H1 (cell line): Measurements from ENCODE around the gene PLA2G2E. TPM values are rescaled to one million over a fixed set of nuclear protein-coding genes. Genes with fewer than 3 reads are reported as not detected.

Experiments
- CTCF ChIA-PET: fragments of 300-600 bp; sonication (Branson Sonifier 250); formaldehyde crosslinking; loops from one replicate; lab custom pipeline; 2021; ENCODE audit not compliant: partially characterized antibody; lab: Charles Lee
- POLR2A ChIA-PET: fragments of 300-600 bp; sonication (Branson Sonifier 250); formaldehyde crosslinking; loops from one replicate; lab custom pipeline; 2021; ENCODE audit warnings: inconsistent platforms; ENCODE audit not compliant: partially characterized antibody; lab: Charles Lee
- DNase-seq, 2 experiments: peaks; one replicate each; pipeline versions ENCODE4 v3.0.0 to v3.0.0-alpha.2; 2010 to 2022; ENCODE audit warnings: low spot score in 2 of 2, low read depth in 1 of 2, mixed read lengths in 1 of 2
- FAIRE-seq: peaks from 2 replicates; lab custom pipeline; 2011; peaks lifted over from hg19 to GRCh38; lab: Jason Lieb, UNC
- H2AFZ ChIP-seq: 2 replicates; pipeline ENCODE4 v1.8.1; 2012; ENCODE audit warnings: low read length, inconsistent platforms
- H2AK5ac ChIP-seq: 2 replicates; pipeline ENCODE4 v1.6.1; 2013; ENCODE audit warnings: low read depth, low read length
- H2BK120ac ChIP-seq: replicated peaks from 2 replicates; pipeline ENCODE3; 2013; ENCODE audit warnings: low read depth, low read length, inconsistent platforms
- H2BK12ac ChIP-seq: 2 replicates; pipeline ENCODE4 v1.6.1; 2013; ENCODE audit warnings: low read depth, low read length
- H2BK15ac ChIP-seq: 2 replicates; pipeline ENCODE4 v1.6.1; 2013; ENCODE audit warnings: low read length
- H2BK20ac ChIP-seq: 2 replicates; pipeline ENCODE4 v1.6.1; 2013; ENCODE audit warnings: low read length
- H2BK5ac ChIP-seq: 2 replicates; pipeline ENCODE4 v1.6.1; 2013; ENCODE audit warnings: low read depth, low read length
- H3K14ac ChIP-seq: 2 replicates; pipeline ENCODE4 v1.6.1; 2013; ENCODE audit warnings: inconsistent platforms; ENCODE audit not compliant: insufficient read length
- H3K18ac ChIP-seq: 2 replicates; pipeline ENCODE4 v1.6.1; 2013; ENCODE audit warnings: low read length; ENCODE audit errors: extremely low read depth
- H3K23ac ChIP-seq: 2 replicates; pipeline ENCODE4 v1.6.1; 2013; ENCODE audit warnings: inconsistent platforms; ENCODE audit not compliant: insufficient read length
- H3K23me2 ChIP-seq: 2 replicates; pipeline ENCODE4 v1.6.1; 2013; ENCODE audit warnings: low read depth, low read length
- H3K27ac ChIP-seq: 2 replicates; pipeline ENCODE4 v1.6.1; 2011; ENCODE audit warnings: low read depth, low read length, inconsistent platforms
- H3K27me3 ChIP-seq, 4 experiments: replicated peaks in 1 of 4; 1 replicate in 1 of 4; 2 replicates in 3 of 4; pipeline versions ENCODE4 v1.6.1 to v1.8.1; 2011 to 2013; ENCODE audit warnings: low read length in 3 of 4, mild to moderate bottlenecking in 3 of 4, inconsistent platforms in 2 of 4, mixed read lengths in 2 of 4, moderate library complexity in 1 of 4; ENCODE audit not compliant: control insufficient read depth in 3 of 4, insufficient read depth in 3 of 4; ENCODE audit errors: extremely low read depth in 1 of 4
- H3K36me3 ChIP-seq, 4 experiments: 2 replicates each; pipeline versions ENCODE4 v1.6.1 to v1.8.1; 2011 to 2013; ENCODE audit warnings: mild to moderate bottlenecking in 4 of 4, low read length in 3 of 4, moderate library complexity in 2 of 4, control low read depth in 1 of 4, inconsistent platforms in 1 of 4; ENCODE audit not compliant: insufficient read depth in 4 of 4, control insufficient read depth in 2 of 4
- H3K4ac ChIP-seq: replicated peaks from 2 replicates; pipeline ENCODE3; 2013; ENCODE audit warnings: low read length, low read depth, mixed read lengths, inconsistent platforms; ENCODE audit not compliant: insufficient read length
- H3K4me1 ChIP-seq, 4 experiments: replicated peaks in 1 of 4; 1 replicate in 1 of 4; 2 replicates in 3 of 4; pipeline versions ENCODE4 v1.6.1 to v1.8.1; 2011 to 2013; ENCODE audit warnings: low read length in 3 of 4, inconsistent platforms in 2 of 4, mixed read lengths in 1 of 4; ENCODE audit not compliant: insufficient read depth in 4 of 4, control insufficient read depth in 3 of 4
- H3K4me2 ChIP-seq, 2 experiments: 2 replicates each; pipeline versions ENCODE4 v1.6.1 to v1.8.1; 2011 to 2013; ENCODE audit warnings: low read depth in 2 of 2, low read length in 2 of 2, control low read depth in 1 of 2, inconsistent platforms in 1 of 2, mild to moderate bottlenecking in 1 of 2; ENCODE audit not compliant: insufficient read depth in 1 of 2
- H3K4me3 ChIP-seq, 4 experiments: fragments of 200-600, 300-600 bp in 1 of 4; sonication (generic), shearing (Covaris generic), sonication (Bioruptor Twin) in 1 of 4; 2 replicates each; pipeline versions ENCODE4 v1.5.1 to v1.8.1; 2011 to 2016; ENCODE audit warnings: low read length in 4 of 4, low read depth in 3 of 4, control low read depth in 2 of 4, inconsistent platforms in 2 of 4, mild to moderate bottlenecking in 2 of 4, mixed read lengths in 1 of 4, moderate library complexity in 1 of 4; ENCODE audit not compliant: insufficient read depth in 2 of 4; ENCODE audit errors: extremely low read depth in 1 of 4
- H3K56ac ChIP-seq: replicated peaks from 2 replicates; pipeline ENCODE3; 2013; ENCODE audit warnings: low read depth, mild to moderate bottlenecking, mixed read lengths, low read length, inconsistent platforms; ENCODE audit not compliant: insufficient read length
- H3K79me1 ChIP-seq: 2 replicates; pipeline ENCODE4 v1.6.1; 2013; ENCODE audit warnings: low read depth, low read length, control low read depth
- H3K79me2 ChIP-seq, 2 experiments: 2 replicates each; pipeline versions ENCODE4 v1.6.1 to v1.8.1; 2012 to 2013; ENCODE audit warnings: low read length in 2 of 2, mild to moderate bottlenecking in 2 of 2, inconsistent platforms in 1 of 2; ENCODE audit not compliant: insufficient read depth in 2 of 2, control insufficient read depth in 1 of 2
- H3K9ac ChIP-seq, 4 experiments: replicated peaks in 1 of 4; 1 replicate in 1 of 4; 2 replicates in 3 of 4; pipeline versions ENCODE4 v1.6.1 to v1.8.1; 2011 to 2013; ENCODE audit warnings: low read depth in 3 of 4, low read length in 3 of 4, control low read depth in 2 of 4, mild to moderate bottlenecking in 2 of 4, moderate library complexity in 2 of 4, inconsistent platforms in 1 of 4; ENCODE audit errors: extremely low read depth in 1 of 4
- H3K9me3 ChIP-seq, 2 experiments: 2 replicates each; pipeline versions ENCODE4 v1.6.1 to v1.8.1; 2012 to 2013; ENCODE audit warnings: mild to moderate bottlenecking in 2 of 2, moderate library complexity in 2 of 2, control low read depth in 1 of 2, inconsistent platforms in 1 of 2, low read depth in 1 of 2, low read length in 1 of 2, mixed read lengths in 1 of 2; ENCODE audit not compliant: insufficient read depth in 2 of 2
- H4K20me1 ChIP-seq, 2 experiments: replicated peaks in 1 of 2; 2 replicates each; pipeline versions ENCODE3 to v1.8.1; 2011 to 2013; ENCODE audit warnings: inconsistent platforms in 2 of 2, low read length in 2 of 2, mild to moderate bottlenecking in 1 of 2; ENCODE audit not compliant: insufficient read depth in 2 of 2, control insufficient read depth in 1 of 2
- H4K5ac ChIP-seq: 2 replicates; pipeline ENCODE4 v1.6.1; 2013; ENCODE audit warnings: low read length, low read depth, mixed read lengths, inconsistent platforms; ENCODE audit not compliant: insufficient read length
- H4K8ac ChIP-seq: 2 replicates; pipeline ENCODE4 v1.8.0; 2013; ENCODE audit warnings: mild to moderate bottlenecking, moderate library complexity, low read length, inconsistent platforms; ENCODE audit not compliant: insufficient read depth; ENCODE audit errors: extremely low read depth
- H4K91ac ChIP-seq: replicated peaks from 2 replicates; pipeline ENCODE3; 2013; ENCODE audit warnings: low read length, mixed read lengths, inconsistent platforms; ENCODE audit not compliant: insufficient read length
- RBBP5 ChIP-seq: IDR thresholded peaks from 2 replicates; pipeline ENCODE4 v1.7.1; 2012; ENCODE audit warnings: low read depth, mild to moderate bottlenecking, inconsistent platforms, low read length, moderate library complexity, borderline replicate concordance
- WGBS, 2 experiments: shearing (Covaris generic) in 1 of 2; methylation state at CpG; one replicate each; pipeline versions ENCODE4 v1.1.6 to v1.1.7; 2013 to 2015; ENCODE audit warnings: low lambda C conversion rate in 2 of 2, mixed read lengths in 2 of 2, inconsistent platforms in 1 of 2, low coverage in 1 of 2, missing lambda C conversion rate in 1 of 2; ENCODE audit not compliant: insufficient replicate concordance in 2 of 2, insufficient coverage in 1 of 2, insufficient read length in 1 of 2; ENCODE audit errors: extremely low coverage in 1 of 2, missing lambda C conversion rate in 1 of 2; 5-methylcytosine and 5-hydroxymethylcytosine counted together
- polyA plus RNA-seq, 7 experiments: library from polyadenylated mRNA; depleted of rRNA in 3 of 7; stranded (reverse) in 5 of 7; unstranded in 2 of 7; fragments of >200 nt in 5 of 7; fragments of 200-250 nt in 2 of 7; gene quantifications; 1 replicate in 5 of 7; 2 replicates in 1 of 7; 4 replicates in 1 of 7; pipeline versions ENCODE4 v1.2.1 to v1.2.3, GENCODE V29; 2011 to 2013; ENCODE audit warnings: missing spikeins in 2 of 7, mixed read lengths in 2 of 7
- total RNA-seq: library from RNA; stranded (reverse); fragmentation: NEBNext Ultra II Directional; extraction: Animal tissue kit (Norgen Biotek cat#: 25700); gene quantifications from 2 replicates; pipeline ENCODE4 v1.2.1, GENCODE V29; 2021

The PLA2G2E gene
- total and polyA plus RNA-seq, 2 of the 8 experiments (the other 6 are each of a cell fraction or from before 2014, with no cell fraction given) = not detected

DNA sequence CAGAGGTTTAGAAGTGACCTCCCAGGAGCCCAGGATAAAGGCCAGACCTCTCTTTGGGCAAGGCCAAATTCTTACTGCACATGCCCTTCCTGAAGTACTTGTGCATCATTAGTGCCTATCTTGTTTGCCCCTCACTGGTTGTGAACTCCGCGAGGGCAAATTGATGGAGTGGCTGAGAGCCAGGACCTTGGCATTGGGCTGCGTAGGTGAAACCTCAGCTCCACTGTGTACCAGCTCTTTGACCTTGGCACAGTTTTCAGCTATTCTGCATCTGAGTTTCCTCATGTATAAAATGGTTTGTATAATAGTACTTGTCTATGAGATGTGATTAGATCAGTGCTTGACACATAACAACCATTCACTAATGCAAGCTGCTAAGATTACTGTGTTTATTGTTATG is 29.7 kb downstream of the PLA2G2E start:
- Histone ChIP-seq H4K8ac (no peak overlapping the region), H3K27me3 (no peaks in the 10 kb centered on the region), H3K79me1 (peaks cover 3% of the 10 kb centered on the region; the same call in 1 of the 2 replicates), H3K4me1 (no peaks in the 10 kb centered on the region), H2BK15ac (no peak overlapping the region), H4K20me1 (peaks cover 2 to 6% of the 10 kb centered on the region in 2 experiments), H3K23ac (no peak overlapping the region), H2BK5ac (no peak overlapping the region), H2BK20ac (no peak overlapping the region), H3K4me3 (no peak overlapping the region), H4K5ac (no peak overlapping the region), H3K9me3 (no peaks in the 10 kb centered on the region), H3K4ac (no peak overlapping the region), H3K27ac (no peak overlapping the region), H3K4me2 (no peak overlapping the region), H2BK12ac (no peak overlapping the region), H3K14ac (no peak overlapping the region), H3K56ac (no peak overlapping the region), H3K36me3 (peaks cover 8 to 65% (median 43%) of the 10 kb centered on the region in 4 experiments; a peak in 7 of 8 replicates), H4K91ac (no peak overlapping the region), H3K18ac (no peak overlapping the region), H3K23me2 (no peaks in the 10 kb centered on the region), H2AK5ac (no peak overlapping the region), H3K79me2 (peaks cover 0 to 24% of the 10 kb centered on the region in 2 experiments; a peak in 2 of 4 replicates), H2BK120ac (no peak overlapping the region), H2AFZ (no peak overlapping the region), H3K9ac (no peak overlapping the region)
- DNase-seq = no peak
- ChIA-PET CTCF (interaction anchor here (1.2 kb wide), 1 partner anchor 11 kb away, joined by 8 read pairs; the partner anchor contains the start of gene OTUD3), POLR2A (no interaction called here)
- FAIRE-seq = no peak
- WGBS, 2 experiments = 87% methylated on average over 3 of the region's 3 CpGs; no CpG with 5 or more reads in 1 of the 2 experiments
- TF ChIP-seq RBBP5 = no peak
